Esophagus mucosa (tissue), 1 donor: ENCODE measurements around the gene CPSF7. TPM values are rescaled to one million over a fixed set of nuclear protein-coding genes. Genes with fewer than 3 reads are reported as not detected.
"Not testable (repeated sequence)": the region's sequence is repeated elsewhere in the genome, so short reads cannot be mapped to it uniquely, and the experiment has no call there.

Source experiments
- ATAC-seq: fragments of 200-7000 bp; cut with Tn5 transposase; one replicate; pipeline ENCODE4 v1.9.1; 2020
- total RNA-seq: library from RNA; stranded (reverse); gene quantifications from one replicate; pipeline ENCODE4 v1.2.4, GENCODE V29; 2023
- donor health status: DM: yes; HTN: yes; CAD: no.

Gene CPSF7
- total RNA-seq, 1 donor from 2014 or later: 44.8 TPM

GRCh38 chr11:61384271-61385242 is 45.2 kb downstream of the CPSF7 start:
- ATAC-seq: peak; percentile 42

DNA sequence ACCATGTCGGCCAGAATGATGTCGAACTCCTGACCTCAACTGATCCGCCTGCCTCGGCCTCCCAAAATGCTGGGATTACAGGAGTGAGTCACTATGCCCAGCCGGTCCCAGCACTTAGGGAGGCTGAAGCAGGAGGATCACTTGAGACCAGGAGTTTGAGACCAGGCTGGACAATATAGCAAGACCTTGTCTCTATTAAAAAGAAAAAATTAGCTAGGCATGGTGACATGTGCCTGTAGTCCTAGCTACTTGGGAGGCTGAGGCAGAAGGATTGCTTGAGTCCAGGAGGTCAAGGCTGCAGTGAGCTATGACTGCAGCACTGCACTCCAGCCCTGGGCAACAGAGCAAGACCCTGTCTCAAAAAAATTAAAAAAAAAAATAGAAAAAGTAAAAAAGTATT is 45.9 kb downstream of the CPSF7 start:
- not testable (repeated sequence) for ATAC-seq

GRCh38 chr11:61380884-61381283 is 48.9 kb downstream of the CPSF7 start:
- ATAC-seq: no peak

GRCh38 chr11:61378713-61379313 is 51.0 kb downstream of the CPSF7 start:
- ATAC-seq: peak; percentile 94

- ATAC-seq: no peak
Measured at GRCh38 chr11:61377461-61378160, 52.2 kb downstream of the CPSF7 start.

DNA sequence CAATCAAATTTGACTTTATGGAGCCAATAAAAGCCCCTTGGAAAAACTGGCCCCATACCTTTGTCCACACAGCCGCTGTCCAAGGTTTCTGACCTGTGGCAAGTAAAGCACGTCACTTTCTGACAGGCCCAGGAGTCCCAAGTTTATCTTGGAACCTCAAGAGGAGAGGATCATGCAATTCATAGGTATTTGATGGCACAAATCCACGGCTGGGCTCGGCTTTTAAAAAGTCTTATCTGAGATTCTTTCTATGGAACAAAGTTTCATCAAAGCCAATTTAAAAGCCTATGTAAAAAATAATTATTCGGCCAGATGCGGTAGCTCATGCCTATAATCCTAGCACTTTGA is 54.0 kb downstream of the CPSF7 start:
- no peak for ATAC-seq

DNA sequence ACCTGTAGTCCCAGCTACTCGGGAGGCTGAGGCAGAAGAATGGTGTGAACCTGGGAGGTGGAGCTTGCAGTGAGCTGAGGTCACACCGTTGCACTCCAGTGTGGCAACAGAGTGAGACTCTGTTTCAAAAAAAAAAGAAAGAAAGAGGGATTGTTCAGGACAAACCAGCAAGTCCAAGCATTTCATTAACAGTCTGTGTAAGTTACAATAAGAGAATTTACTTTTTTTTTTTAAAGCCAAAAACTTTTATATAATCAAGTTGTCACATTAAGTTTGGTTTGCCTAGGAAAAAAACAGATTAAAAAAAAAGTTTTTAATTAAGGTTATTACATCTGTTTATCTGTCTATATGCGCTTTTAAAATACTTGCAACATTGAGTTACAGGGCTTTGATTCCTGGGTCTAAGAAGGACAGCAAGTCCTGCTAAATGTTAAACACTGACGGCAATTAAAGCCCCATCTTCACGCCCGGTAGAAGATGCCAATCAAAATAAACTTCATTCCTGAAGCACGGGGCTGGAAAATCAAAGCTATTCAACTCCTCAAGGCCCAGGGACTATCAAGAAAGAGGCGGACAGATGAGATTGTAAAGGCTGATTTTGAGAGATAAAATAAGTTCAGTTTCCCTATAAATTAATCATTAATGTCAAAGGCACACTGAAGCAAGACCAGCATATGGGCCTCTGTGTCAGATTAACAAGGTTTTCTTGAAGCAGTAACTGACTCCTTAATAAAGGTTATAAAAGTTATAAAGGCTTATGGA is 56.9 kb downstream of the CPSF7 start:
- no peak for ATAC-seq

GRCh38 chr11:61370349-61371005 is 59.3 kb downstream of the CPSF7 start:
- ATAC-seq: no peak

DNA sequence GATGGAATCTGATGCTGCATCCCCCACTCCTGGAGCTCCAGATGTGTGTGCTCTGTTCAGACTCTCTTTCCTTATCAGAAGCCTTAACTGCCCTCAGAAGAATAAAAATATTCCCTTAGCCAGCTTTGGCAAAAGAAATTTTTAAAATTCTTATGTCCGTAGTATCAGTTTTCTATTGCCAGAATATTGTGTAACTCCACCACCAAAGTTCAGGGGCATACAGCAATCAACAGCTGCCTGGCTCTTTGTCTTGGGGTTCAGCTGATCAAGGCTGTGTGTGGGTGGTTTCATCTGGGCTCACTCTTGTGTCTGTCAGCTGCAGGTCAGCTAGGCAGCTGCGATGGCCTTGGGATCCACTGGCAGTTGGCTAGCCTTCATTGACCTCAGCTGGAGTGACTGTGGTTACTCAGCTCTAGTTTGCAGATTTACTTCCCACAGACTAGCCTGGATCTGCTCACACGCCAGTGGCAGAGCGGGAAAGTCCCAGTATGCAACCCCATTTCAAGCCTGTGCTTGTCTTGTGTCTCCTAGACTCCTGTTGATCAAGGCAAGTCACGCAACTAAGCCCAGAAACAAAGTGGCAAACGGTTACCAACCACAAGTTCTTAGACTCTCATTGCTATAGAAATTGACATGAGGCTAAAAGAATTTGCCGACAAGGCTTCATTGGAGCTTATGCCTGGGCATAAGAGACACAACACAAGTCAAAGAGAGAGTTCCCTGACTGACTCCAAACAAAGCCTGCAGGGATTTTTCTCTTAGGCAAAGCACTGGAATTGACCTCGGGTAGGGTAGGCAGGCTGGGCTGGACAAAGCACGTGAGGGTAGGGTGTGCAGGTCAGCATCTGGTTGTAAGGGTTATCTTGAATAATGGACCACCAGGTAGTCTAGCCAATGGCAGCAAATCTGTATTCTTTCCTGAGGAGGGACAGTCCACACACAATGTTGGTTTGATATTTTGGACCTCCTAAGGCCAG is 60.1 kb downstream of the CPSF7 start:
- peak; percentile 98 for ATAC-seq

DNA sequence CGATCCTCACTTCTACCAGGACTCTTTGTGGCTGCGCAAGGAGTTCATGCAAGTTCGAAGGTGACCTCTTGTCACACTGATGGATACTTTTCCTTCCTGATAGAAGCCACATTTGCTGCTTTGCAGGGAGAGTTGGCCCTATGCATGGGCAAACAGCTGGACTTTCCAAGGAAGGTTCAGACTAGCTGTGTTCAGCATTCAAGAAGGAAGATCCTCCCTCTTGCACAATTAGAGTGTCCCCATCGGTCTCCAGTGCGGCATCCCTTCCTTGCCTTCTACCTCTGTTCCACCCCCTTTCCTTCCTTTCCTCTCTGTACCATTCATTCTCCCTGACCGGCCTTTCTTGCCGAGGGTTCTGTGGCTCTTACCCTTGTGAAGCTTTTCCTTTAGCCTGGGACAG is 61.1 kb downstream of the CPSF7 start:
- no peak for ATAC-seq

- ATAC-seq: no peak
Measured at GRCh38 chr11:61367406-61367805, 62.4 kb downstream of the CPSF7 start.

DNA sequence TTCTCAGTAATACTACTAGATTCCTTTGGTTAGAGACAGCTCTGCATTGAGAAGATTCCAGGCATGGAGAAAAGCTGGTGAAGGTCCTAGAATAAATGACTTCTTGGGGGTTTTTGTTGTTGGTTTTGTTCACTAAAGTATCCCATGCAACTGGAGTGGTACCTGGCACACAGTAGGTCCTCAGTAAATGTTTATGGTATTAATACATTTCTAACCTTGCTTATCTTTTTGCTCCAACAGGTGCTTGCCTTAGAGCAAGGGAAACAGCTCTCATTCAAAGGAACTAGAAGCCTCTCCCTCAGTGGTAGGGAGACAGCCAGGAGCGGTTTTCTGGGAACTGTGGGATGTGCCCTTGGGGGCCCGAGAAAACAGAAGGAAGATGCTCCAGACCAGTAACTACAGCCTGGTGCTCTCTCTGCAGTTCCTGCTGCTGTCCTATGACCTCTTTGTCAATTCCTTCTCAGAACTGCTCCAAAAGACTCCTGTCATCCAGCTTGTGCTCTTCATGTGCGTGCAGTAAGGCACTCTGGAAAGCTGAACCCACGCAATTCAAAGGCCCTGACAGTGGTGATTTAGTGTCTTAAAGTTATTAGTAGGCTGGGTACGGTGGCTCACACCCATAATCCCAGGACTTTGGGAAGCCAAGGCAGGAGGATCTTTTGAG is 65.6 kb downstream of the CPSF7 start:
- ATAC-seq: no peak

- peak; percentile 18 for ATAC-seq
Measured at GRCh38 chr11:61362542-61362875, 67.3 kb downstream of the CPSF7 start.

- ATAC-seq: peak; percentile 97
Measured at GRCh38 chr11:61361741-61362541, 67.8 kb downstream of the CPSF7 start, which contains the start of the genes CYB561A3 and TMEM138. Gene CYB561A3, minus strand, starts transcription at chr11:61361882. Its CDS starts 5,169 bp downstream, at chr11:61356713. Gene TMEM138, plus strand, starts transcription at chr11:61362374. Its CDS starts 2,017 bp downstream, at chr11:61364391.

DNA sequence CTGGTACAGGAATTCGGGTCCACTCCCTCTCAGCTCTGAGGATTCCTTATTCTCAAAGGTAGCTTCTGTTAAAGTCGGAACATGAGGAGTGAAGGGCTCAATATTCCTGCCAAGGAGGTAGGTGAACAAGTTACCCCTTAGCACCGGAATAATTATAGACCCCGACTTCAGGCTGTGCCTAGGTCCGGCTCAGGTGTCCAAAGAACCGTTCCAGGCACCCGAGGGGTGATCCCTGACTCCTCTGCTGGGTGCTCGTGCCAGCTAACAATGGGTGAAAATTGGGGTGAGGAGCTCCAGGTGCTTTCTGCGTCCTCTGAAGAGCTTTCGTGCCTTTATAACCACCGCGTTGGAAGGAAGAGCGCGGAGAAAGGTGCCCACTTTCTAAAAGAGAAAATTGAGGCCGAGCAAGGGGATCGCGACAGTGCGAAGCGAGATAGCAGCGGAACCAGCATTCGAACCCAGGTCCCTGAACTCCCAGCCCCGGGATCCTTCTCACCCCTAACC is 68.5 kb downstream of the CPSF7 start:
- no peak for ATAC-seq

GRCh38 chr11:61359516-61359915 is 70.3 kb downstream of the CPSF7 start:
- ATAC-seq: no peak

DNA sequence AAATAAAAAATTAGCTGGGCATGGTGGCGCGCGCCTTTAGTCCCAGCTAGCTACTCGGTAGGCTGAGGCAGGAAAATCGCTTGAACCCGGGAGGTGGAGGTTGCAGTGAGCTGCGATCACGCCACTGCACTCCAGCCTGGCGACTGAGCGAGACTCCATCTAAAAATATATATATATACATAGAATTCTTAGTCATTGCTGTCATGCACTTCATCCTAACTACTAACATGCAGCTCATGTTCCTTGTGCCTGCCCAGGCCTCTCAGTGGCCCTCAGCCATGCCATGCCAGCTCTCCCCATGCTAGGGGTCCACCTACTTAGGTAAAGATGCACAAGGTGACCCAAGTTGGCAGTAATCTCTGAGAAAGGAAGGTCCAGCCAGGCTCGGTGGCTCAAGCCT is 71.2 kb downstream of the CPSF7 start:
- ATAC-seq: no peak

DNA sequence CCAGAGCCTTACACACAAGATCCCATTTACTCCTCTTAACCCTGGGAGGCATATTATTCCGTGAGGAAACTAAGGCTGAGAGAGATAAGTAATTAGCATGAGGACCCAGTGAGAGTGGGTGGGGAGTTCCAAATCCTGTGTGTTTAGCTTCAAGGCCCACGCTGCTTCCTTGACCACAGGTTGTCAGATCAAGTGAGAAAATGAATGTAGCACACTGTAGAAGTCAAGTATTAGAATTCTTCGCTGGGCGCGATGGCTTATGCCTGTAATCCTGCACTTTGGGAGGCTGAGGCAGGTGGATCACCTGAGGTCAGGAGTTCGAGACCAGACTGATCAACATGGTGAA is 71.9 kb downstream of the CPSF7 start:
- ATAC-seq: no peak

- no peak for ATAC-seq
Measured at GRCh38 chr11:61357233-61357893, 72.4 kb downstream of the CPSF7 start.
